Stimulated activated CD4-positive, alpha-beta T cell treated with anti-CD3 and anti-CD28 coated beads, Interleukin-2, amount 100 ng/mL, for 24 hours (primary cell): ENCODE results near the gene ADRB2.
"Not testable (repeated sequence)": the region's sequence is repeated elsewhere in the genome, so short reads cannot be mapped to it uniquely, and the experiment has no call there.

Experiments
- DNase-seq, 2 donors: peaks; one replicate each; pipeline ENCODE4 v3.0.0-alpha.2; 2020

The ADRB2 gene

DNA sequence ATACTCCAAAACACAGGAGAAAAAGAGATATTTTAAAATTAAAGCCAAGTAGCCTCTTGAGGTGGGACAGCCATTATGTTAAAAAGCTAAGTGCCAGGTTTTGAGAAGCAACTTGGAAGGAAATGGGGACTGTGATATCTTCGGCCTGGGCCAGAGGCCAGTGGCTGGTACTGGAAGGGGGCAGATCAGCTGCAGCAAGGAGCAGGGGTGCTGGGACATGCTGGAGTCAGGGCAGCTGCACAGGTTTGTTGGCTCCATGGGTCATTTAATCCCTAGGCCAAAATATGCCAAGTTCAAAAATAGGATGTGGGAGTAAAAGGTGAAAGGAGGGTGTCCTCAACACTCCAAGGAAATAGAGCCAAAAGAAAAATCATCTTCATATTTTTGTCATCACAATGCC, 30.0 kb downstream of the ADRB2 start:
- DNase-seq, result no peak

DNA sequence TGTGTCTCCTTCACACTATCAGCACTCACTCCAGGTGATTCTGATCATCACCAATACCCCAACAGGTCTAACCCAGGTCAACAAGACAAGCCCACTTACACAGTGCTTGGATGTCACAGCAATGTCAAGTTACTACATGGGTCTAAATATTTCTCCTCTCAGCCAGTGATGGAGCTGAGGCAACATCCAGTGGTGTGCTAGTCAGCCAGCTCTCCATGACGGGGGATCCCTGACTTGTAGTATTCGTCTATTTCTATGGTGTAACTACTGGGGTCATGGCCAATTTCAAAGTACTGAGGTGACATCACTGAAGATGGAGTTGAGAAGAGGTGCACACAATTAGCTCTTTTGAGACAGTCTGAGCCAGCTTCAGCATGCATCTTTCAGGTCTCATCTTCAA, 31.1 kb downstream of the ADRB2 start:
- DNase-seq, result no peak

DNA sequence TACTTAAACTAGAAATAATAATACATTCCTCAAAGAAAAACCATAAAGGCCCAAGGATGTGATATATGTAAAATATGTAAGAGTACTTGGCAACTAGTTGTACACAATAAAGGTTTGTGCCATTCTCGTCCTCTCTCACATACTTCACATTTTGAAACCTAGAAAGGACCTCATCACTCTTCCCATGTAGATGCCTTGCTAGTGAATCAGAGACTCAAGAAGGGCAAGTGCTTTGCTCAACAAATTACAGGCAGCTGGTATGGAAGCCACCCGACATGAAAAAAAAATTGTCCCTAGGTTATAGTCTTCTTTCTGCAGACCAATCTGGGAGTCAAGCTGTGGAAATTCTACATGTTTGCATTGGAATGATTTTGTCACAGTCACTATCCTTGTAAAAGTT, 31.7 kb downstream of the ADRB2 start:
- DNase-seq, result no peak

GRCh38 chr5:148858547-148858946, 32.1 kb downstream of the ADRB2 start:
- no peak for DNase-seq

- no peak for DNase-seq
These were observed 33.3 kb downstream of the ADRB2 start for GRCh38 chr5:148859703-148860102.

DNA sequence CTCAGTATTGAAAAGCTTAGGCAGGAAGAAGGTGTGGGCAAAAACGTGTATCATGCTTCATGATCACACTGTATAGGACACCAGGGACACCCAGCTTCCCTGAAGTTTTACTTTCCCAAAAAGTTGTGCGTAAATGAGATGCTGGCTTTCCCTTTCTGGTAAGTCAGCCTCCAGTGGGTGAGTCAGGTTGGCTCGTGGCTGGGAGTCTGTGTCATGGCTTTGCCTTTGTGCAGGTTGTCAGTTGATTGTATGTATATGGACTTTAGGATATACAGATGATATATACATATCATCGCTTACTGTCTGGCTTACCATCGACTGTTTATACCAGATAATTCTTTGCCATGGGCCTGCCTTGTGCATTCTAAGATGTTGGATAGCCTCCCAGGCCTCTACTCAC, 34.2 kb downstream of the ADRB2 start:
- DNase-seq, result no peak

DNA sequence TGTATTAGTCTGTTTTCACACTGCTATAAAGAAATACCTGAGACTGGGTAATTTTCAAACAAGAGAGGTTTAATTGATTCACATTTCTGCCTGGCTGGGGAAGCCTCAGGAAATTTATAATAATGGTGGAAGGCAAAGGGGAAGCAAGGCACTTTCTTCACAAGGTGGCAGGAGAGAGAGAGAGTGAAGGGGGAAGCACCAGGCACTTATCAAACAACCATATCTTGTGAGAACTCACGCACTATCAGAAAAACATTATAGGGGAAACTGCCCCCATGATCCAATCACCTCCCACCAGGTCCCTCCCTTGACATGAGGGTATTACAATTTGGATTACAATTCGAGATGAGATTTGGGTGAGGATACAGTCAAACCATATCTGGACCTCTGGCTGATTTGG, 34.7 kb downstream of the ADRB2 start:
- no peak for DNase-seq

DNA sequence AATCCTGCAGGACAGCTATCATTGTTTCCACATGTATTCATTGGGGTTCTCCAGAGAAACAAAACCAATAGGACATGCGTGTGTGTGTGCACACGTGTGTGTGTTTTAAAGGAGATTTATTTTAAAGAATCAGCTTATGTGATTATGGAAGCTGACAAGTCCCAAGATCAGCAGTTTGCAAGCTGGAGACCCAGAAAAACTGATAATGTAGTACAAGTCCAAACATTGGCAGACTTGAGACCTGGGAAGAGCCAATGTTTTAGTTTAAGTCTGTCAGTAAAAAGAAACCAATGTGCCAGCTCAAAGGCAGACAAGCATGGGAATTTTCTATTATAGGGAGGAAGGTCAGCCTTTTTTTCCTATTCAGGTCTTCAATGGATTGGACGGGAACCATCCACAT, 35.3 kb downstream of the ADRB2 start:
- no peak for DNase-seq

GRCh38 chr5:148864113-148864841, 37.9 kb downstream of the ADRB2 start:
- no peak for DNase-seq

- no peak for DNase-seq
These were observed 39.6 kb downstream of the ADRB2 start for GRCh38 chr5:148866024-148866423.

GRCh38 chr5:148873120-148873519, 46.7 kb downstream of the ADRB2 start:
- DNase-seq, result no peak

- DNase-seq, result no peak
These were observed 47.5 kb downstream of the ADRB2 start for GRCh38 chr5:148873690-148874485.

GRCh38 chr5:148875205-148875875, 48.9 kb downstream of the ADRB2 start:
- no peak for DNase-seq

DNA sequence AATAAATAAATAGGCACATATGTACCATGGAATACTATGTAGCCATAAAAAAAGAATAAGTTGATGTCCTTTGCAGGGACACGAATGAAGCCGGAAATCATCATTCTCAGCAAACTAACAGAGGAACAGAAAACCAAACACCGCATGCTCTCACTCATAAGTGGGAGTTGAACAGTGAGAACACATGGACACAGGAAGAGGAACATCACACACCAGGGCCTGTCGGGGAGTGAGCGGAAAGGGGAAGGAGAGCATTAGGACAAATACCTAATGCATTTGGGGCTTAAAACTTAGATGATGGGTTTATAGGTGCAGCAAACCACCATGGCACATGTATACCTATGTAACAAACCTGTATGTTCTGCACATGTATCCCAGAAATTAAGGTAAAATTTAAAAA, 51.0 kb downstream of the ADRB2 start:
- DNase-seq, result not testable (repeated sequence)
